ENCODE results near the gene RAB17.
A peak's percentile ranks its signal among the peaks of the same experiment; 100 is the strongest.

The RAB17 gene

GRCh38 chr2:237575869-237576862 is 14.4 kb downstream of the RAB17 start:
- DNase-seq: no peak

GRCh38 chr2:237574894-237575868 is 15.4 kb downstream of the RAB17 start:
- DNase-seq: no peak

- no peak for DNase-seq
Observed at GRCh38 chr2:237574467-237574866, 16.1 kb downstream of the RAB17 start.

- DNase-seq: no peak
Observed at GRCh38 chr2:237573721-237574415, 16.7 kb downstream of the RAB17 start.

GRCh38 chr2:237572742-237573101 is 17.8 kb downstream of the RAB17 start:
- DNase-seq: no peak

- DNase-seq: peak; percentile 94
Observed at GRCh38 chr2:237572021-237572741, 18.4 kb downstream of the RAB17 start.

- no peak for DNase-seq
Observed at GRCh38 chr2:237571551-237571950, 19.0 kb downstream of the RAB17 start.

GRCh38 chr2:237570776-237571335 is 19.7 kb downstream of the RAB17 start:
- DNase-seq: no peak

- DNase-seq: no peak
Observed at GRCh38 chr2:237569896-237570295, 20.6 kb downstream of the RAB17 start.

- DNase-seq: no peak
Observed at GRCh38 chr2:237569041-237569440, 21.5 kb downstream of the RAB17 start.

- no peak for DNase-seq
Observed at GRCh38 chr2:237568121-237568660, 22.3 kb downstream of the RAB17 start.

- no peak for DNase-seq
Observed at GRCh38 chr2:237567276-237568029, 23.1 kb downstream of the RAB17 start.

GRCh38 chr2:237566401-237567235 is 23.9 kb downstream of the RAB17 start, which contains the start of gene PRLH:
Gene PRLH, plus strand, starts transcription at chr2:237566574. Its CDS starts 0 bp downstream, at chr2:237566574.
- no peak for DNase-seq

- no peak for DNase-seq
Observed at GRCh38 chr2:237565974-237566373, 24.6 kb downstream of the RAB17 start.

- DNase-seq: no peak
Observed at GRCh38 chr2:237564526-237565131, 25.9 kb downstream of the RAB17 start.

- no peak for DNase-seq
Observed at GRCh38 chr2:237563816-237564215, 26.7 kb downstream of the RAB17 start.

GRCh38 chr2:237561221-237561620 is 29.3 kb downstream of the RAB17 start:
- DNase-seq: no peak

GRCh38 chr2:237558961-237559641 is 31.4 kb downstream of the RAB17 start:
- no peak for DNase-seq

- no peak for DNase-seq
Observed at GRCh38 chr2:237557633-237558015, 32.9 kb downstream of the RAB17 start.

Measured in stimulated activated CD4-positive, alpha-beta T cell treated with anti-CD3 and anti-CD28 coated beads, Interleukin-2, amount 100 ng/mL, for 24 hours (primary cell).